Skeletal muscle cell (primary cell): ENCODE data around the gene ZNF260.

Source experiments
- DNase-seq: peaks from one replicate; pipeline ENCODE4 v3.0.0-alpha.2; 2010; ENCODE audit warnings: low read depth
- H3K4me3 ChIP-seq: 2 replicates; pipeline ENCODE4 v1.5.1; 2011; ENCODE audit warnings: low read depth, mild to moderate bottlenecking, control low read depth, low read length, moderate library complexity

ZNF260 gene

DNA sequence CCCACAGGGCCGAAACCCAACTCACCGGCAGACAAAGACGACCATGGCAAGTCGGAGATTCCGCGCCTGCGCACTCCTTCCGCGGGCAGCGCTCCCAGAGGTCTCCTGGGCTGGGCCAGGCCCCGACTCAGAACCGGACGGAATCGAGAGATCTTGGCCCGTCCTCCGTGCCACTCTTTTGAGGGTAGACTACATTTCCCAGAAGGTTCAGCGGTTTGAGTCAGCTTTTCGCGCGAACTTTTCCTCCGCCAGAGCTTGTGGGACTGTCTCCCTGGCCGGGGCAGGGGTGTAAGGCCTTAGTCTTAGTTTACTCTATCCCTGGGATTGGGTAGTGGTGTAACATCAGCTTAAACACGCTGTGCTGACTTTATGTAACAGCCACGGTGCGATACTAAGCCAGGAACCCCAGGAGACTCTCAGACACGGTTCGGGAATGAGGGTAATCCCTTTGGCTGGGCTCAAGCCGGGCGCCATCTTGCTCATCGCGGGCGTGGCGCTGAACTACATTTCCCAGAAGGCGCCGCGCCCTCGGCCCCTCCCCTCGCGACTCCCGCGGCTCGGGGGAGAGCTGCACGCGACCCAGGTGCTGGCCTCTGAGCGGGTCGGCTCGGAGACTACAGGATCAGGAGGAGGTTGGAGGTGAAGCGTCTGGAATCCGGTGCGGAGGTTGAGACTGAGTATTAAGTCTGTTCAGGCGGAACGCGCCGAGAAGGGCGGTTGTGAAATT lies at the start of gene ZNF260:
ZNF260 (minus strand) TSS at position 78 of the 727 bp plus-strand sequence. CDS start 13,033 bp downstream, outside the sequence.
- peak; percentile 93 for DNase-seq
- peak within 1 kb of the TSS; percentile 67 for H3K4me3 ChIP-seq

DNA sequence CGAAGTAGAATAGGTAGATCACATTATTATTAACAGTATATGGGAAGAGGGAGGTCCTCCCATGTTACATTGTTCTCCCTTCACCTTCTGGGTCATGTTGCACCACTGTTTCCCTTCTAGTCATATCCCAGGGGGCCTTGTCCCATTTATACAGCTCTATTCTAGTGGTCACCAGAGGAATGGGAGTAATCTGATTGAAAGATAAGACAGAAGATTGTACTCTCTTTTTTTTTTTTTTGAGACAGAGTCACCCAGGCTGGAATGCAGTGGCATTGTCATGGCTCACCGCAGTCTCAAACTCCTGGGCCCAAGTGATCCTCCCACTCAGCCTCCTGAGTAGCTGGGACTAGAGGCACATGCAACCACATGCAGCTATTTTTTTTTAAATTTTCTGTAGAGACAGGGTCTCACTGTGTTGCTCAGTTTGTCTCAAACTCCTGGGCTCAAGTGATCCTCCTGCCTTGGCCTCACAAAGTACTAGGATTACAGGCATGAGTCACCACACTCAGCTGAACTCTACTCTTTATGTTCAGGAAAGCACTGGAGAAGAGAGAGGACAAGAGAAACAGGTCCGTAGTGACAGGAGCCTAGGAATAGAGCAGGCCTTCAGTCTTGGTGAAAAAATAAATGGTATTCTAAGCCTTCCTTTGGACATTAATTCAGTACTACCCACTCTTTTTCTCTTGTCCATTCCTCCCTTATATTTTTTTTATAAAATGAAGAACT lies 49.4 kb upstream of the ZNF260 start:
- DNase-seq: no peak
- no peak overlapping the region for H3K4me3 ChIP-seq

DNA sequence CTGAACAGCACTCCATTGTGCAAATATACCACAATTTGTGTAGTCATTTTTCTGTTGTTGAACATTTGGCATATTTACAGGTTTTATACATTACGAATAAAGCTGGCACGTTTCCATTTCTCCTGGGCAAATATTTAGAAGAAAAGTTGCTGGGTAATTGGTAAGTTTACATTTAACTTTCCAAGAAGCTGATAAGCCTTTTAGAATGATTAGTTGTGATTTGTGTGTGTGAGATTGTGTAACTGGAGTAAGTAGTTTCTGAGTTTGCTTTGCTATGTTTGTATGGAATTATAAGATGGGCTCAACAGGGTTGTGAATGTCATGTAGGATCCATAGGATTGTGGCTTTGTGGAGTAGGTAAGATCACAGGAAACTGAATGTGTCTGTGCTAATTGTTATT lies 46.7 kb upstream of the ZNF260 start:
- DNase-seq: no peak
- H3K4me3 ChIP-seq: peak overlapping the region; percentile 90

DNA sequence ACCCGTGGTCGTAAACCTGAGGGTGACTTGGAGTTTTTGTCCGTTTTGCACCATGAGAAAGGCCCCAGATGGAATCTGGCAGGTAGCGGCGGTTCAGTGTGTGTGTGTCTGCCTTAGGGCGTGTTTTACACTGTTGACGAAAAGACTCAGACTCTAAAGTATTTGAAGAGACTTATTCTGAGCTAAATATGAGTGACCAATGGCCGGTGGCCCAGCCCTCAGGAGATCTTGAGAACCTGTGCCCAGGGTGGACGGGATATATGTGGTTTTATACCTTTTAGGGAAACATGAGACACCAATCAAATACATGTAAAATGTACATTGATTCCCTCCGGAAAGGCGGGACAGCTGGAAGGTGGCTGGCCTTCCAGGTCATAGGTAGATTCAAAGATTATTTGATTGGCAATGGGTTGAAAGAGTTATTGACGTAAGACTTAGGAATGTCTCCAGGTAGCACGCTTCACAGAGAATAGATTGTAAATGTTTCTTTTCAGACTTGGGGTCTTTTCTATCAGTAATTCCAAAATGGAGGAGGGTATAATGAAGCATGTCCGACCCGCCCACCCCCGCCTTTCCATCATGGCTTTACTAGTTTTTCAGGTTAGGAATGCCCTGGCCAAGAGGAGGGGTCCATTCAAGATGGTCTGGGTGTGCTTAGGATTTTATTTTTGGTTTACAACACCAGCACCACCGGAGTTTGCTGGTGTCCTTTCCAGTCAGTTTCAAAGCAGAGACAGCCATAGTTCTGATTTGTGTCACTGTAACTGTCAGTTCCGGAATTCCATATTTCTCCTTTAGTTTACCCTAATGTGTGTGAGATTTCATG lies 46.0 kb upstream of the ZNF260 start:
- H3K4me3 ChIP-seq: peak overlapping the region; percentile 90
- DNase-seq: no peak

DNA sequence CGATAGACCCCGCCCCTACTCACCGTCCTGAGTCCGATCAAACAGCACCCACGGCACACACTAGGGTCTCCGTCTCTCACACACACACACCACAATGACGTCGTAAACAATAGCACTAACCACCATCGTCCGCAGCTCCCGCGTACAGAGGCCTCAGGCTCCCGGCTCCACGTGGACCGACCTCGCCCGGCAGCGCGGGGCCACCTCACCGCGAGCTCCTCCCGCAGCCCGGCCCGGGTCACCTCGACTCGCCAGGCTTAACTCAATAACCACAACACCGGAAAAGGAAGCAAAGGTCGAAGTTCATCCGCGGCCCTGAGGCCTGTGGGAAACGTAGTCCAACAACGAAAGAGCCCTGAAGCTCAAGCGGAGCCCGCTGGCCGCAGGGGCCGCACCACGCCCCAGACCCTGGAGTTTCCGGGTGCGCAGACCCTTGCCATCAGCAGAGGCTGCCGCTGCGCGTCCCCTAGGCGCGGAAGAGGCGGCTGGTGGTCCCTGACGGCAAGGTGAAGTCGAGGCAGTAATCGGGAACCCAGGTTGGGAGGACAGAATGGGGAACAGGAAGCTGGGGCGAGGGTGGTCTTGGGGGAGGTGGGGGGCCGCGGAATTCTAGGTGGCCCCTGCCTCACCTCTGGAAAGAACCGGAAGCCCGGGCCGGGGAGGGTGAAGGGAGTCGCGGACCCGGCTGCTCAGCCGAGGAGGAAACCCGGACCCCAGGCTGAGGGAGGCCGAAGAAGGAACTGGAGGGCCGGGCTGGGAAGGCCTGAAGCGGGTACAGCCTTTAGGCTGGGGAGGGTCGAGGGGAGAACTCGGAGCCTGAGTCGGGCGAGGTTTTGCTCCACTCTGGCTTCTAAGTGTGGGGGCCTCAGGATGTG lies 45.2 kb upstream of the ZNF260 start, which contains the start of gene ZNF529:
ZNF529 (minus strand) TSS at position 273 of the 875 bp plus-strand sequence. CDS start 946 bp downstream, outside the sequence.
- H3K4me3 ChIP-seq: peak within 1 kb of the TSS; percentile 90
- peak; percentile 55 for DNase-seq

DNA sequence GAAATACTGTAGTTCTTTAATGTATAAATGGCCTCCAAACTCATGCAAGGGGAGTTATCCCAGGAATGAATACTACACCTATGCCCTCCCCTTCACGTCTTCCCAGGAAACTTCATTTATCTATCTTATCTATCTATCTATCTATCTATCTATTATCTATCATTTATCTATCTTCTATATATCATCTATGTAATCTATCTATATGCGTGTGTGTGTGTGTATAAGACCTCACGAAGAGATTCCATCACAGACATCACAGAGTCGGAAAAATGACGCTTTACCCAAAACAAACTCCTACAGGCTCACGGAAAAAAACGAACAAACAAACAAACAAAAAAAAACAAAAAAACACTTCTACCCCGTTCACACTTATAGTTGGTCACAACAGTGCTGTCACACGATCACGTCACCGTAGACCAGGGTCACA lies 44.5 kb upstream of the ZNF260 start:
- peak overlapping the region; percentile 90 for H3K4me3 ChIP-seq
- no peak for DNase-seq

DNA sequence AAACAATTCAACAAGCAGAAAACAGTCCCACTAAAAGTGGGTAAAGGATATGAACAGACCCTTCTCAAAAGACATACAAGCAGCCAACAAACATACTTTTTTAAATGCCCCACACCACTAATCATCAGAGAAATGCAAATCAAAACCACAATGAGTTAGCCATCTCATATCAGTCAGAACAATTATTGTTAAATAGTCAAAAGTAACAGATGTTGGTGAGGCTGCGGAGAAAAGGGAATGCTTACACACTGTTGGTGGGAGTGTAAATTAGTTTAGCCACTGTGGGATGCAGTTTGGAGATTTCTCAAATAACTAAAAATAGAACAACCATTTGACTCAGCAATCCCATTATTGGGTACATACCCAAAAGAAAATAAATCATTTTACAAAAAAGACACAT lies 36.3 kb upstream of the ZNF260 start:
- H3K4me3 ChIP-seq: no peak overlapping the region
- DNase-seq: no peak

DNA sequence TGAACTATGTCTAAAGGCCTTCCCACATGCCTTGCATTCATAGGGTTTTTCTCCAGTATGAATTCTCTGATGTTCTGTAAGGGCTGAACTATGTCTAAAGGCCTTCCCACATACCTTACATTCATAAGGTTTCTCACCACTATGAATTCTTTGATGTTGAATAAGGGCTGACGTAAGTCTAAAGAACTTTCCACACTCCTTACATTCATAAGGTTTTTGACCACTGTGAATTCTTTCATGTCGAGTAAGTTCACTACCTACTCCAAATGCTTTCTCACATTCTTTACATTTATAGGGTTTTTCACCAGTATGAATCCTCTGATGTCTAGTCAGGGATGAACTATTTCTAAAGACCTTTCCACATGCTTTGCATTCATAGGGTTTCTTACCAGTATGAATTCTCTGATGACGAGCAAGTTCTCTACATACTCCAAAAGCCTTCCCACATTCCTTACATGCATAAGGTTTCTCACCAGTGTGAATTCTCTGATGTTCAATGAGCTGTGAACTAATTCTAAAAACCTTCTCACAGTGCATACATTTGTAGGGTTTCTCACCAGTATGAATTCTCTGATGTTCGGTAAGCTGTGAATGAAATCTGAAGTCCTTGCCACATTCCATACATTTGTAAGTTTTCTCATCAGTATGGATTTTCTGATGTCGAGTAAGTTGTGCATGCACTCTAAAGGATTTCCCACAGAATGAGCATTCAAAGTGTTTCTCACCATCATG lies 19.1 kb upstream of the ZNF260 start:
- DNase-seq: no peak
- H3K4me3 ChIP-seq: no peak overlapping the region

DNA sequence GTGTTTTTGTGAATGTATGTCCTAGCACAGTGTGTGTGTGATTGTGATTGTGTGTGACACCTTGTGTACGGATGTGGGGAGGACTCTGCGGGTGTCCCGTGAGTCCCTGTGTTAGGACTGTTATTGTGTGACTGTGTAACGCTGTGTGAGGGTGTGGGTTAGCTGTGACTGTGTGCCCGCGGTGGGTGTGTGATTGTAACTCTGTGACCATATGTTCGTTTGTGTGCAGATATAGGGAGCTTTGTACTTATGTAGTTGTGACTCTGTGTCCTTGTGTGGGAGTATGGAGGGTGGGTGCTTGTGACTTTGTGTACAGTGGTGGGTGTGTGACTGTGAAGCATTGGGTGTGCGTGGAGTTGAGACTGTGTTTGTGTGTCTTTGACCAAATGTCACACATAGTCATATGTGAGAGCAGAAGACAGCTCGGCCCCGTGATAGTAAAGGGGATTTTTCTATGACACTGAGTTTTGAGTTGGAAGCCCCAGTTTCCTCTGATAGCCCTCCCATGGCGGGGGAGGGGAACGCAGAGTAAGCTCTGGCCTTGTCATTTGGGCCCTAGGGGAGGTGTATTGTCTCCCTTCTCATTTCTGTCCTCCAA lies 949 bp upstream of the ZNF260 start:
- peak overlapping the region; percentile 67 for H3K4me3 ChIP-seq
- no peak for DNase-seq

DNA sequence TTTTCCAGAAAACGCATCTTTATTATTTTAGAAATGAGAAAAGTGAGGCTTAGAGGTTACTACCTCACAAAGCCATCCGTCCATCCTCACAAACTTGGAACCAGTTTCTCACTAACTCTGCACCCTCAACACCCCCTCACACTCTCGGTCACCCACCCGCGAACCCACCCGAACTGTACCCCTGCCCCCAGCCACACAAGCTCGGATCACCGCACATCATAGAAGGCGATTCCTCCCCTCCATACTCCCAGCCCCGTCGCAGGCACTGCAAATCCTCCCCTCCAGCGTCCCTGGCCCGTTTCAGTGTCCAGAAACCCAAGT lies 238 bp downstream of the ZNF260 start:
- H3K4me3 ChIP-seq: peak overlapping the region; percentile 67
- DNase-seq: no peak

DNA sequence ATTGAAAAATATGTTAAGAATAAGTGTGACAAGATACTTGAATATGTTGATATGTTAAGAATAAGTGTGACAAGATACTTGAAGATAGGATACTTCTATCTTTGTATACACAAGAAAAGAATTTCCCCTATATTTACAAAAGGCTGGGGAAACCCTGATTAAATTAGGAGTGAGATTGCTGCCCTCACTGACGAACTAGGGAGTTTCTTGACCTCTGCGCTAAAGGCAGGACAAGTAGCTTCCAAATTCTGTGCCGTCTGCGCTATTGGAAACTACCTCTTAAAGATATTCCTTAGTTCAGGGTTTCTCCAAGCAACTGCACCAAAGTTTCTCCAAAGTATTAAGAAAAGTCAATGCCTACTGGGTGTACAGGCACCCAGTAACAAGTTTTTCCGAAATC lies 730 bp downstream of the ZNF260 start:
- no peak for DNase-seq
- H3K4me3 ChIP-seq: peak overlapping the region; percentile 67

DNA sequence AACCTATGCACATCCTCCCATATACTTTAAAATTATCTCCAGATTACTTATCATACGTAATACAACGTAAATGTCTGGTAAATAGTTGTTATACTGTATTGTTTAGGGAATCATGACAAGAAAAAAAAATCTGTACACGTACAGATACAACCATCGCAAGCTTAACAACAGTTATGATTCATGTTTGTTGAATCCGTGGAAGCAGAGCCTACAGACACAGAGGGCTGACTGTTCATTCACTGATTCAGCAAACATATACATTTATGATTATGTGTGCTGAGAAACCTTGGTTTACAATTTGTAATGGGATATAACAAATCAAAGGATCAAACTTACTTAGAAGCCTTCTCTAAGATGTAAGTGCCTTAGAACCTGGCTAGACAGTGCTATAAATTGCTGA lies 1.5 kb downstream of the ZNF260 start:
- H3K4me3 ChIP-seq: no peak overlapping the region
- no peak for DNase-seq

DNA sequence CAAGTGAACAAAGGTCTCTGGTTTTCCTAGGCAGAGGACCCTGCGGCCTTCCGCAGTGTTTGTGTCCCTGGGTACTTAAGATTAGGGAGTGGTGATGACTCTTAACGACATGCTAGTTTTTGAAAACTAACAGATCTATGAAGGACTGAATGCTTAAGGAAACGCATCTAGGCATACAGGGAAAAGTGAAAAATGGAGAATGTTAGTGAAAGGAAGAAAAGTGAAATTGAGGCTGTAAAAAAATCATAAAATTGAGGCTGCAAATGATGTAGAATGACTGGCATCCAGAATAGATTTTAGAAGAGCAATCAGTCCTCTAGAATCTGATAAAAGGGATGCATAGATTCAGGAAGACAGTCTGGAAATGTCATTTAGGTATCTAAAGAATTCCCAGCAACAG lies 3.5 kb downstream of the ZNF260 start:
- H3K4me3 ChIP-seq: no peak overlapping the region
- no peak for DNase-seq

DNA sequence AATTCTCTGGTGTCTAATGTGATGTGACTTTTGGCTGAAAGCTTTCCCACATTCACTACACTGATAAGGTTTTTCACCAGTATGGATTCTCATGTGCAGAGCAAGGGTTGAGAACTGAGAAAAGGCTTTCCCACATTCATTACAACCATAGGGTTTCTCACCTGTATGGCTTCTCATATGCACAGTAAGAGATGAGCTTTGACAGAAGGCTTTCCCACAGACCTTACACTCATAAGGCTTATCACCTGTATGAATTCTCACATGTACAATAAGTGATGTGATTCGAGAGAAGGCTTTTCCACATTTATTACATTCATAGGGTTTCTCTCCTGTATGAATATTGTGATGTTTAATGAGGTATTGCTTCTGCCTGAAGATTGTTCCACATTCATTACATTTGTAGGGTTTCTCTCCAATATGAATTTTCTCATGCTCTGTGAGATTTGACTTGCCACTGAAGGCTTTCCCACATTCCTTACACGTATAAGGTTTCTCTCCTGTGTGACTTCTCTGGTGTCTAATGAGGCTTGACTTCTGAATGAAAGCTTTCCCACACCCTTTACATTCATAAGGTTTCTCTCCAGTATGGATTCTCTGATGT lies 14.0 kb downstream of the ZNF260 start:
- no peak for DNase-seq
- H3K4me3 ChIP-seq: no peak overlapping the region

DNA sequence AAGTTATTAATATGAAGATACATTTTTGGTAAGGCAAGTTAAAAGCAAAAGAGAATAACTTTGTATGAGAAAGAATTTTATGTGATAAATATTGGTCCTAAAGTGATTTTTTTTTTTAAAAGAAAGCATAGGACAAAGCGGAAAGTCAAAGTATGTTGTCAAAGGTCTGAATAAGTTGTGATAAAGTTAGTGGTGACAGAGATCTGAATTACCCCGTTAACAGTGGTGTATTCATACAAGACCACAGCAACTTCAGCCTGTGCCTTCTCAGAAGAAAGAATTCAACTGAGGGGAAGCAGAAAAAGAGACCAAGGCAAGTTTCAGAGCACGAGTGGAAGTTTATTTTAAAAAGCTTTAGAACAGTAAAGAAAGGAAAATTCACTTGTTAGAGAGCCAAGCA lies 19.7 kb downstream of the ZNF260 start:
- no peak for DNase-seq
- H3K4me3 ChIP-seq: no peak overlapping the region

DNA sequence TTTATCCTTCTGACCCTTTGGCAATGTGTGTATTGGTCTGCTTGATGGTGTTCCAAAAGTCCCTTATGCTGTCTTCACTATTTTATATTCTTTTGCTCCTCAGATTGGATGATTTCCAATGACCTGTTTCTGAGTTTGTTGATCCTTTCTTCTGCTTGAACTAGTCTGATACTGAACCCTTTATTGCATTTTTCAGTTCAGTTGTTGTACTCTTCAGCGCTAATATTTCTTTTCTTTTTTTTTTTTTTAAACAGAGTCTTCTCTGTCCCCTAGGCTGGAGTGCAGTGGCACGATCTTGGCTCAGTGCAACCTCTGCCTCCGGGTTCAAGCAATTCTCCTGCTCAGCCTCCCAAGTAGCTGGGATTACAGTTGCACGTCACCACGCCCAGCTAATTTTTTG lies 26.1 kb downstream of the ZNF260 start:
- DNase-seq: no peak
- H3K4me3 ChIP-seq: no peak overlapping the region

DNA sequence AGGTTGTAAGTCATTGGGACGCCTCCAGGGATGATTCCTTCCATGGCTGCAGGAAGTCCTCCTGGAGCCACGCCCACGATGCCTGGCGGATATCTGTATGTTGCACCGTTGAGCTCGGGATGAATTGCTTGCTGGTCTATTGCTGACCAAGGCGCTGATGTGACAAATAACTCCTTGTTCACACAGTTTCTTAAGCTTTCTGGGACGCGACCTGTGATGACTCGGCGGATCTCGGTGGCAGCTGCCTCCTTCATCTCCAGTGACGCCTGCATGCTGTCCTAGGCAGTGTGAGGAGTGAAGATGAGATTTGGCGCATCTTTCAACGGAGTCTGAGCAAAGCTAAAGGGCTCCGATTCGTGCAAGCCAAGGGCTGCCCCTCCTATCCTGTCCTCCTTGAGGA lies 31.1 kb downstream of the ZNF260 start:
- no peak for DNase-seq
- no peak overlapping the region for H3K4me3 ChIP-seq
